ENCODE measurements around the gene UVSSA.
A peak's percentile ranks its signal among the peaks of the same experiment; 100 is the strongest.

The UVSSA gene

DNA sequence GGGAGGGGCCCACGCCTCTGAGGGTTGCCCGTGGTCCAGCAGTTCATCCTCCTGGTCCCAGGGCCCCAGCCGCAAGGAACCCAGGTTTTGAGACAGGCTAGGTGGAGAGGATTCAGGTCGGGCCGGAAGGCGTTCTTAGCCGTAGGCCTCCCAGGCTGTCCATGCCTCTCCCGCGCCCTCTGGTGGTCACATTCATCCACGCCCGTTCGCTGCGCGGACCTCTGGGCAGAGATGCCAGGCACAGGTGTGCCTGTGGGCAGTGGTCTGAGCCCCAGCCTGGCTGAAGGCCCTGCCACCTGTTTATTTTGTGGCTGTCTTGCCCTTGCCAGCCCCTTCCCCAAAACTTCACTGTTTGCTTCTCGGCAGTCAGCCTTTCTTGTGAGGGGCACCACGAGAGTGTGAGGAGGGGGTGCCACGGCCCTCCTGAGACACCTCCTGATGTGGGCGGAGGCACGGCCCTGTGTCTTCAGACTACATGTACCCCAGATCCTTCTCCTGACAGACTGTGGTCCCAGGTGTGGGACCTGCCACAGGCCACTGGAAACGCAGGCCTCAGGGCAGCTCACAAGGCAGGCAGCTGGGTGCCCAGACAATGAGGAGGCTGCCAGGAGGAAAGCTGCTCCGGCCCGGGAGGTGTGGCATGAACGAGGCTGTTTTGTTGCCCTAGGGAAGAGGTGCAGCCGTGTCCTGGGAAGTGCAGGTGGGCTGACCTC, 5.0 kb downstream of the UVSSA start:
- in situ Hi-C loops (cut with MboI; ENCODE audit: low sequenced_read_pairs, unreplicated experiment), result no loop called here
- peak; percentile 80 for TF ChIP-seq CTCF (IDR thresholded peaks at IDR 0.05; ENCODE audit: borderline replicate concordance, control extremely low read depth, extremely low read depth, insufficient read depth, missing control alignments)
- peak; percentile 90 for DNase-seq (ENCODE audit: low spot score)

GRCh38 chr4:1352567-1352900, 5.5 kb downstream of the UVSSA start:
- DNase-seq (ENCODE audit: low spot score), result no peak
- in situ Hi-C loops (cut with MboI; ENCODE audit: low sequenced_read_pairs, unreplicated experiment), result no loop called here
- no peak for TF ChIP-seq CTCF (IDR thresholded peaks at IDR 0.05; ENCODE audit: borderline replicate concordance, control extremely low read depth, extremely low read depth, insufficient read depth, missing control alignments)

DNA sequence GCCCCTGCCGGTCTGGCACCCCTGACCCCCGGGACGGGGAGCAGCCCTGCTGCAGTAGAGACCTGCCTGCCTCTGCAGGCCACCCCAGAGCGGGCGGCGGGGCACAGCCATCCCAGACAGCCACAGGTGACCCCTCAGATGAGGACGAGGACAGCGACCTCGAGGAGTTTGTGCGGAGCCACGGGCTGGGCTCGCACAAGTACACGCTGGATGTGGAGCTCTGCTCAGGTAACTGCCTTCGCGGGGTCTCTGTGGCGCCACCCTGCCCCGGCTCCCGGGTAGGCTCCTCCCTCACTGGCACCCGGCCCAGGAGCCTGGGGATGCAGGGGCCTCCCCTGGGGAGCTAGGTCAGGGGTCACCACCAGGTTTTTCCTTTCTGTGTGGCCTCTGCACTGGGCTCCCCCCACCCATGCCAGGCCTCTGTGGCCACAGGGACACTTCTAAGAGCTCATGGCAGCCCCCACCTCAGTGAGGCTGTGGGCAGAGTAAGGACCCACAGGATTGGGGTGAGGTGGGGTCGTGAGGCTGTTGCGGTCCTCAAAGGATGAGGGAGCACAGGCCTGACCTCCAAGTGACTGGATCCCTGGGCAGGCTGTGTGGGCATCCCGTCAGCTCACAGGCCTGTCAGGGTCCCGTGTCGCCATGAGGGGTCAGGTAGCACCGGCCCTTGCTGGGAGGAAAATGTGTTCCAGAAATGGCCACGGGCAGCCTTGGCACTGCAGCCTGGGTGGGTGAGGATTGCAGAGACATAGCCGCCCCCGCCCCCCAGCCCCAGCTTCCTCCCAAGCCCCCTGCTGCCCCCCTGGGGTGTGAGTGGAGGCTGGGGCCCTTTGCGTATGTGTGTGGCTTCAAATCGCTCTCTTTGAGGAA, 6.4 kb downstream of the UVSSA start:
- DNase-seq (ENCODE audit: low spot score), result no peak
- in situ Hi-C loops (cut with MboI; ENCODE audit: low sequenced_read_pairs, unreplicated experiment), result no loop called here
- no peak for TF ChIP-seq CTCF (IDR thresholded peaks at IDR 0.05; ENCODE audit: borderline replicate concordance, control extremely low read depth, extremely low read depth, insufficient read depth, missing control alignments)

DNA sequence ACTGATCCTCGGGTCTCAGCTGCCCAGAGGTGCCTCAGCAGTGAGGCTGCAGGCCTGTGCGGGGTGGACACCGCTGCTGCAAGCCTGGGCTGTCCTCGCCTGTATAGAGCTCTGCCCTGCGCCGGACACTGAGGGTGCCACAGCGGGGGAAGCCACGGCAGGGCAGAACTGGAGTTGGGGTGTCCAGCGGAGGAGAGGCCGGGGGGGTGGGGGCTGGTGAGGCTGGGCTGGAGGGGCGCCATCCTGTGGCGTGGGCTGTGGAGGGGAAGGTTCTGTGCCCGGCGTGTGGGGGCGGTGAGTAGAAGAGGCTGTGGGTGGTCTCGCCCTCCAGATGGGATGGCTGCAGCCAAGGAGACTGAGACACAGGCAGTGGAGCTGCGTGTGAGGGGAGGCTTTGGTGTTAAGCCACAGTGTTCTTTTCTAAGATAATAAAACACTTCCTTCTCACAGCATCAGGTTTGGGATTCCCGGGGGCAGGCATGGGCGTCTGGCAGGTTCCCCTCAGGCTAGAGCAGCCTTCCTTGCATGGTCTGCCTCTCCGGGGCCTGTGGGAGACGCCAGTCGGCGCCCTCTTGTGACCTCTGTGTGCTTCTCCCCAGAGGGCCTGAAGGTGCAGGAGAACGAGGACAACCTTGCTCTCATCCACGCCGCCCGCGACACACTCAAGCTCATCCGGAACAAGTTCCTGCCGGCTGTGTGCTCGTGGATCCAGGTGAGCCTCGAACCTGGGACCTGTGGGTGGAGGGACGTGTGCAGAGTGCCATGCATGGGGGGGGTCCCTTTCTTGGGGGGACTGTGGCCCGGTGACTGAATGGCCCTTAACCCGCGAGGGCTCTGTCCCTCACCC, 7.4 kb downstream of the UVSSA start:
- in situ Hi-C loops (cut with MboI; ENCODE audit: low sequenced_read_pairs, unreplicated experiment), result no loop called here
- DNase-seq (ENCODE audit: low spot score), result no peak
- no peak for TF ChIP-seq CTCF (IDR thresholded peaks at IDR 0.05; ENCODE audit: borderline replicate concordance, control extremely low read depth, extremely low read depth, insufficient read depth, missing control alignments)

DNA sequence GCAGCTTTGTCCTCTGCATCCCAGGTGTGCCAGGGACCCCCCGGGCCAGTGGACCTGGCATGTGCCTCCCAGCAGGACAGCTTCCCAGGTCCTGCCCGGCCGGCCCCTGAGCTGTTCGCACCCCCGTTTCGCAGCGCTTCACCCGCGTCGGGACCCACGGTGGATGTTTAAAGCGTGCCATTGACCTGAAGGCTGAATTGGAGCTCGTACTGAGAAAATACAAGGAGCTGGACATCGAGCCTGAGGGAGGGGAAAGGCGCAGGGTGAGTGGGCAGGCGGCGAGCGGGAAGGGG, 7.9 kb downstream of the UVSSA start:
- in situ Hi-C loops (cut with MboI; ENCODE audit: low sequenced_read_pairs, unreplicated experiment), result no loop called here
- no peak for TF ChIP-seq CTCF (IDR thresholded peaks at IDR 0.05; ENCODE audit: borderline replicate concordance, control extremely low read depth, extremely low read depth, insufficient read depth, missing control alignments)
- DNase-seq (ENCODE audit: low spot score), result no peak

- in situ Hi-C loops (cut with MboI; ENCODE audit: low sequenced_read_pairs, unreplicated experiment), result no loop called here
- TF ChIP-seq CTCF (IDR thresholded peaks at IDR 0.05; ENCODE audit: borderline replicate concordance, control extremely low read depth, extremely low read depth, insufficient read depth, missing control alignments), result no peak
- DNase-seq (ENCODE audit: low spot score), result no peak
Observed at GRCh38 chr4:1355378-1355777, 8.4 kb downstream of the UVSSA start.

All from GM13976 (cell line).